GM12892 (cell line): ENCODE results near the gene DEFB116. TPM values are rescaled to one million over a fixed set of nuclear protein-coding genes. Genes with fewer than 3 reads are reported as not detected.
"Not testable (repeated sequence)": the region's sequence is repeated elsewhere in the genome, so short reads cannot be mapped to it uniquely, and the experiment has no call there.

ENCODE experiments used
- DNase-seq: peaks from one replicate; pipeline ENCODE4 v3.0.0; 2011; ENCODE audit not compliant: insufficient read length
- FAIRE-seq: peaks from 2 replicates; lab custom pipeline; 2011; peaks lifted over from hg19 to GRCh38; lab: Jason Lieb, UNC
- POLR2A ChIP-seq: IDR thresholded peaks from 2 replicates; pipeline ENCODE4 v1.6.1; 2011; ENCODE audit warnings: low read depth, low read length, control low read depth
- POLR2AphosphoS5 ChIP-seq: IDR thresholded peaks from 2 replicates; pipeline ENCODE4 v1.6.1; 2011; ENCODE audit warnings: low read depth, low read length, control low read depth
- TAF1 ChIP-seq: IDR thresholded peaks from 2 replicates; pipeline ENCODE4 v1.6.1; 2011; ENCODE audit warnings: low read depth, mild to moderate bottlenecking, control low read depth, low read length, borderline replicate concordance
- polyA plus RNA-seq: library from polyadenylated mRNA; unstranded; fragments of >200 nt; gene quantifications from one replicate; pipeline ENCODE4 v1.2.1, GENCODE V29; 2012; ENCODE audit warnings: missing spikeins, inconsistent platforms; ENCODE audit not compliant: missing spikeins

Gene DEFB116
- not detected for polyA plus RNA-seq

- FAIRE-seq (no peak), DNase-seq (no peak)
- TF ChIP-seq POLR2AphosphoS5 (no peak), POLR2A (no peak), TAF1 (no peak)
Measured at GRCh38 chr20:31308535-31309162, at the start of gene DEFB116. Gene DEFB116, minus strand, starts transcription at chr20:31308585. Its CDS starts 0 bp downstream, at chr20:31308585.

GRCh38 chr20:31355981-31356380 is 47.6 kb upstream of the DEFB116 start:
- no peak for TF ChIP-seq POLR2A
- no peak for TF ChIP-seq TAF1
- no peak for TF ChIP-seq POLR2AphosphoS5
- FAIRE-seq (no peak), DNase-seq (no peak)

- DNase-seq, result no peak
- no peak for FAIRE-seq
- TF ChIP-seq POLR2AphosphoS5 (no peak), POLR2A (no peak), TAF1 (no peak)
Measured at GRCh38 chr20:31341470-31341869, 33.1 kb upstream of the DEFB116 start.

GRCh38 chr20:31330893-31331292 is 22.5 kb upstream of the DEFB116 start:
- TF ChIP-seq POLR2AphosphoS5 (no peak), POLR2A (no peak), TAF1 (no peak)
- FAIRE-seq (no peak), DNase-seq (no peak)

GRCh38 chr20:31322504-31322903 is 14.1 kb upstream of the DEFB116 start:
- no peak for TF ChIP-seq POLR2AphosphoS5
- no peak for DNase-seq

GRCh38 chr20:31284964-31285363 is 23.4 kb downstream of the DEFB116 start:
- DNase-seq, FAIRE-seq: not testable (repeated sequence)

More at GRCh38 chr20:31322504-31322903, 14.1 kb upstream of the DEFB116 start:
- no peak for FAIRE-seq

GRCh38 chr20:31278178-31278577 is 30.2 kb downstream of the DEFB116 start:
- no peak for DNase-seq
- no peak for FAIRE-seq
- TF ChIP-seq POLR2AphosphoS5 (no peak), POLR2A (no peak), TAF1 (no peak)

GRCh38 chr20:31274441-31274840 is 33.9 kb downstream of the DEFB116 start:
- no peak for DNase-seq
- TF ChIP-seq TAF1, result no peak
- no peak for TF ChIP-seq POLR2A
- no peak for TF ChIP-seq POLR2AphosphoS5
- FAIRE-seq, result no peak

- FAIRE-seq (no peak), DNase-seq (no peak)
- no peak for TF ChIP-seq POLR2AphosphoS5
- no peak for TF ChIP-seq POLR2A
- TF ChIP-seq TAF1, result no peak
Measured at GRCh38 chr20:31260326-31260932, 48.0 kb downstream of the DEFB116 start.

- FAIRE-seq (no peak), DNase-seq (no peak)
- no peak for TF ChIP-seq POLR2A
Measured at GRCh38 chr20:31257364-31257763, 51.0 kb downstream of the DEFB116 start, which contains the start of gene DEFB115. Gene DEFB115, plus strand, starts transcription at chr20:31257664. Its CDS starts 0 bp downstream, at chr20:31257664.

GRCh38 chr20:31256959-31257358 is 51.4 kb downstream of the DEFB116 start:
- DNase-seq (no peak), FAIRE-seq (no peak)
- no peak for TF ChIP-seq POLR2AphosphoS5
- TF ChIP-seq TAF1, result no peak
- no peak for TF ChIP-seq POLR2A
